Psoas muscle (tissue), 8 donors: ENCODE measurements around the gene CNOT6. TPM values are rescaled to one million over a fixed set of nuclear protein-coding genes. Genes with fewer than 3 reads are reported as not detected.
"Not testable (repeated sequence)": the region's sequence is repeated elsewhere in the genome, so short reads cannot be mapped to it uniquely, and the experiment has no call there.

ENCODE experiments used
- ATAC-seq, 4 donors: fragments of 200-7000 bp; cut with Tn5 transposase; one replicate each; pipeline ENCODE4 v1.9.1; 2020; ENCODE audit warnings: moderate library complexity in 3 of 4, mild to moderate bottlenecking in 2 of 4
- DNase-seq, 2 donors: peaks; one replicate each; pipeline ENCODE4 v3.0.0-alpha.2; 2020
- H3K27ac ChIP-seq: fragments of 200-600 bp; one replicate; pipeline ENCODE4 v1.8.0; 2022
- H3K27me3 ChIP-seq, 3 donors: fragments of 200-600 bp in 1 of 3; one replicate each; pipeline versions ENCODE4 v1.6.1 to v1.8.0; 2013 to 2022; ENCODE audit warnings: low read length in 2 of 3, mild to moderate bottlenecking in 2 of 3, moderate library complexity in 1 of 3; ENCODE audit not compliant: insufficient read depth in 3 of 3
- H3K36me3 ChIP-seq, 2 donors: fragments of 200-600 bp in 1 of 2; one replicate each; pipeline versions ENCODE4 v1.6.1 to v1.8.0; 2013 to 2022; ENCODE audit warnings: low read depth in 1 of 2, mild to moderate bottlenecking in 1 of 2, moderate library complexity in 1 of 2; ENCODE audit not compliant: insufficient read depth in 1 of 2
- H3K4me1 ChIP-seq: fragments of 200-600 bp; one replicate; pipeline ENCODE4 v1.8.0; 2022
- H3K4me3 ChIP-seq: fragments of 200-600 bp; one replicate; pipeline ENCODE4 v1.8.0; 2022; ENCODE audit warnings: mild to moderate bottlenecking
- H3K9me3 ChIP-seq: fragments of 200-600 bp; one replicate; pipeline ENCODE4 v1.8.0; 2022
- CTCF ChIP-seq: fragments of 200-600 bp; IDR thresholded peaks from one replicate; pipeline ENCODE4 v1.8.0; 2022; ENCODE audit warnings: antibody characterized with exemption
- WGBS, 3 donors: extraction: QIAGEN DNeasy Blood & Tissue Kit; methylation state at CpG; one replicate each; pipeline versions ENCODE4 v1.1.6 to v1.1.7; 2013; 5-methylcytosine and 5-hydroxymethylcytosine counted together
- intact Hi-C, 2 donors: fragments of 100-400 bp; cut with DNase I; formaldehyde crosslinking; loops; one replicate each; pipeline versions ENCODE4 v1.11.0 to v1.14.2; 2022
- polyA plus RNA-seq, 3 donors: library from polyadenylated mRNA; stranded (reverse); fragments of 200-250 nt; gene quantifications; one replicate each; pipeline ENCODE4 v1.2.3, GENCODE V29; 2013
- total RNA-seq, 4 donors: library from RNA; stranded (reverse); fragmentation: NEBNext Ultra II Directional in 2 of 4; extraction: Animal tissue kit (Norgen Biotek cat#: 25700) in 2 of 4; gene quantifications; one replicate each; pipeline versions ENCODE4 v1.2.1 to v1.2.4, GENCODE V29; 2021 to 2023
- donor health status: healthy with polysubstance abuse.
- donor health status: DM: no; HTN: no; CAD: no; lungs with moderate emphysema.
- donor health status: Bipolar disorder and iron deficiency.
- donor health status: healthy.
- donor health status: DM: yes; HTN: yes; CAD: no.
- donor health status: DM: no; HTN: no; CAD: no.
- donor health status: DM: no; HTN: no; CAD: no.
- donor health status: DM: yes; HTN: yes; CAD: no.

CNOT6 gene
- total and polyA plus RNA-seq, 7 donors = 3.6 to 13.7 (median 8.7) TPM

- peaks cover 7% of the 10 kb centered on the region for H3K4me1 ChIP-seq
- no peak for TF ChIP-seq CTCF
- intact Hi-C loops = no loop called here
These were observed 32.1 kb downstream of the CNOT6 start for GRCh38 chr5:180526269-180526668.

GRCh38 chr5:180527659-180528058 is 33.5 kb downstream of the CNOT6 start:
- no peak for DNase-seq
- ATAC-seq = no peak
- Histone ChIP-seq H3K27me3 (no peaks in the 10 kb centered on the region), H3K4me1 (peaks cover 7% of the 10 kb centered on the region), H3K36me3 (peaks cover 2 to 17% of the 10 kb centered on the region in 2 donors), H3K4me3 (no peak overlapping the region), H3K27ac (no peak overlapping the region), H3K9me3 (no peaks in the 10 kb centered on the region)
- WGBS, 3 donors = 95 to 97% (median 96%) methylated on average over 15 of the region's 15 CpGs
- TF ChIP-seq CTCF = no peak
- intact Hi-C loops = no loop called here

More at GRCh38 chr5:180526269-180526668, 32.1 kb downstream of the CNOT6 start:
- no peaks in the 10 kb centered on the region for H3K27me3 ChIP-seq
- no peak overlapping the region for H3K27ac ChIP-seq
- ATAC-seq (no peak), DNase-seq (no peak)
- no peaks in the 10 kb centered on the region for H3K9me3 ChIP-seq
- no peak overlapping the region for H3K4me3 ChIP-seq
- WGBS, 3 donors = 51 to 60% (median 55%) methylated on average over 4 of the region's 4 CpGs
- H3K36me3 ChIP-seq = peaks cover 0 to 13% of the 10 kb centered on the region in 2 donors

- H3K4me1 ChIP-seq, H3K4me3 ChIP-seq, H3K9me3 ChIP-seq, ATAC-seq, H3K27me3 ChIP-seq, DNase-seq, intact Hi-C loops, H3K27ac ChIP-seq: not testable (repeated sequence)
- H3K36me3 ChIP-seq = peaks cover 2 to 20% of the 10 kb centered on the region in 2 donors
- 91 to 99% (median 97%) methylated on average over 29 to 41 of the region's 43 CpGs for WGBS, 3 donors
These were observed 36.9 kb downstream of the CNOT6 start for GRCh38 chr5:180531036-180531585.

- Histone ChIP-seq H3K27me3 (no peaks in the 10 kb centered on the region), H3K27ac (no peak overlapping the region), H3K9me3 (no peaks in the 10 kb centered on the region), H3K36me3 (peaks cover 2 to 20% of the 10 kb centered on the region in 2 donors), H3K4me3 (no peak overlapping the region), H3K4me1 (no peaks in the 10 kb centered on the region)
- intact Hi-C loops = no loop called here
- WGBS, 3 donors = 95 to 100% (median 97%) methylated on average over 1 of the region's 1 CpG
- no peak for DNase-seq
- TF ChIP-seq CTCF = no peak
- ATAC-seq = no peak
These were observed 38.1 kb downstream of the CNOT6 start for GRCh38 chr5:180532268-180532667.

GRCh38 chr5:180533845-180534244 is 39.7 kb downstream of the CNOT6 start:
- TF ChIP-seq CTCF = no peak

More at GRCh38 chr5:180533845-180534244, 39.7 kb downstream of the CNOT6 start:
- ATAC-seq (no peak), DNase-seq (no peak)
- intact Hi-C loops = no loop called here
- 85 to 90% (median 86%) methylated on average over 1 of the region's 1 CpG for WGBS, 3 donors
- H3K9me3 ChIP-seq = no peaks in the 10 kb centered on the region
- no peak overlapping the region for H3K4me3 ChIP-seq
- no peaks in the 10 kb centered on the region for H3K4me1 ChIP-seq
- no peak overlapping the region for H3K27ac ChIP-seq
- no peaks in the 10 kb centered on the region for H3K27me3 ChIP-seq
- peaks cover 2 to 20% of the 10 kb centered on the region in 2 donors for H3K36me3 ChIP-seq
